SK-N-SH (cell line): ENCODE results near the gene PRKCH. TPM values are rescaled to one million over a fixed set of nuclear protein-coding genes. Genes with fewer than 3 reads are reported as not detected.

Experiments
- CTCF ChIA-PET: fragments of 300-600, 350-600 bp; formaldehyde crosslinking; extraction: SDS; loops from one replicate; lab custom pipeline; 2021; lab: Yijun Ruan, JAX
- POLR2A ChIA-PET: fragments of 350-600 bp; sonication (Branson Sonifier 250); formaldehyde crosslinking; extraction: SDS; loops from one replicate; lab custom pipeline; 2020; ENCODE audit warnings: antibody characterized with exemption, inconsistent platforms; lab: Yijun Ruan, JAX
- DNase-seq: peaks from one replicate; pipeline ENCODE4 v3.0.0; 2012
- H2AFZ ChIP-seq: fragments of 200-600 bp; sonication (generic); 2 replicates; pipeline ENCODE4 v1.8.1; 2016; ENCODE audit warnings: antibody characterized with exemption, mild to moderate bottlenecking, low read depth
- H3F3A ChIP-seq: fragments of 200-600 bp; sonication (generic); replicated peaks from 2 replicates; pipeline ENCODE3; 2016; ENCODE audit warnings: antibody characterized with exemption, mild to moderate bottlenecking; ENCODE audit not compliant: insufficient read depth
- H3K27ac ChIP-seq, 2 experiments: fragments of 200-500 bp in 1 of 2; fragments of 200-600 bp in 1 of 2; sonication (Bioruptor generic) in 1 of 2; sonication (generic), shearing (Covaris generic) in 1 of 2; 2 replicates each; pipeline versions ENCODE4 v1.5.1 to v1.6.1; 2014 to 2016; ENCODE audit warnings: low read depth in 2 of 2, inconsistent platforms in 1 of 2, low read length in 1 of 2, mild to moderate bottlenecking in 1 of 2, mixed read lengths in 1 of 2
- H3K27me3 ChIP-seq: fragments of 200-600 bp; sonication (generic), shearing (Covaris generic); 2 replicates; pipeline ENCODE4 v1.6.1; 2016; ENCODE audit warnings: mixed run types; ENCODE audit not compliant: insufficient read depth
- H3K36me3 ChIP-seq, 2 experiments: fragments of 200-500 bp in 1 of 2; fragments of 200-600 bp in 1 of 2; sonication (Bioruptor generic) in 1 of 2; sonication (generic) in 1 of 2; replicated peaks in 1 of 2; 2 replicates each; pipeline versions ENCODE3 to v1.5.1; 2014 to 2016; ENCODE audit warnings: low read length in 1 of 2, mild to moderate bottlenecking in 1 of 2; ENCODE audit not compliant: insufficient read depth in 2 of 2, control insufficient read depth in 1 of 2
- H3K4me1 ChIP-seq, 2 experiments: fragments of 200-500 bp in 1 of 2; fragments of 200-600 bp in 1 of 2; sonication (Bioruptor generic) in 1 of 2; sonication (generic), shearing (Covaris generic) in 1 of 2; 2 replicates each; pipeline versions ENCODE4 v1.5.1 to v1.6.1; 2014 to 2016; ENCODE audit warnings: low read depth in 1 of 2, low read length in 1 of 2, mixed run types in 1 of 2; ENCODE audit not compliant: insufficient read depth in 2 of 2, control insufficient read depth in 1 of 2
- H3K4me2 ChIP-seq: fragments of 200-600 bp; sonication (generic), shearing (Covaris generic); 2 replicates; pipeline ENCODE4 v1.6.1; 2017; ENCODE audit warnings: mixed run types
- H3K4me3 ChIP-seq, 2 experiments: fragments of 200-500 bp in 1 of 2; fragments of 200-600 bp in 1 of 2; sonication (Bioruptor generic) in 1 of 2; sonication (generic), shearing (Covaris generic) in 1 of 2; 2 replicates each; pipeline versions ENCODE4 v1.5.1 to v1.8.1; 2014 to 2016; ENCODE audit warnings: low read depth in 2 of 2, inconsistent platforms in 1 of 2, low read length in 1 of 2, mild to moderate bottlenecking in 1 of 2, mixed read lengths in 1 of 2, moderate library complexity in 1 of 2
- H3K79me2 ChIP-seq: fragments of 200-600 bp; sonication (generic); 2 replicates; pipeline ENCODE4 v1.8.1; 2017; ENCODE audit warnings: mild to moderate bottlenecking; ENCODE audit not compliant: insufficient read depth
- H3K9ac ChIP-seq: fragments of 200-600 bp; sonication (generic); 2 replicates; pipeline ENCODE4 v1.6.1; 2017; ENCODE audit warnings: mixed run types
- H3K9me2 ChIP-seq: fragments of 200-600 bp; sonication (generic); 2 replicates; pipeline ENCODE4 v1.6.1; 2017; ENCODE audit warnings: mixed run types
- H3K9me3 ChIP-seq: fragments of 200-600 bp; sonication (generic); 2 replicates; pipeline ENCODE4 v1.6.1; 2017; ENCODE audit warnings: mixed run types, mild to moderate bottlenecking, moderate library complexity
- H4K20me1 ChIP-seq: fragments of 200-600 bp; sonication (generic); 2 replicates; pipeline ENCODE4 v1.6.1; 2017; ENCODE audit warnings: mild to moderate bottlenecking, mixed run types; ENCODE audit not compliant: insufficient read depth
- EZH2phosphoT487 ChIP-seq: fragments of 200-600 bp; sonication (generic); IDR thresholded peaks from 2 replicates; pipeline ENCODE4 v1.6.1; 2017; ENCODE audit warnings: low read depth, mixed run types, mild to moderate bottlenecking, antibody characterized with exemption, moderate library complexity, borderline replicate concordance
- FOSL2 ChIP-seq: IDR thresholded peaks from 2 replicates; pipeline ENCODE4 v1.4.0; 2012; ENCODE audit warnings: low read depth, mild to moderate bottlenecking, moderate library complexity, borderline replicate concordance
- FOXM1 ChIP-seq: IDR thresholded peaks from 2 replicates; pipeline ENCODE4 v1.4.0; 2012; ENCODE audit warnings: low read depth, mild to moderate bottlenecking
- GATA2 ChIP-seq: sonication (generic); formaldehyde crosslinking; IDR thresholded peaks from 2 replicates; pipeline ENCODE4 v1.5.0; 2020; ENCODE audit warnings: mild to moderate bottlenecking, missing genetic modification reagents
- MEF2A ChIP-seq: IDR thresholded peaks from 2 replicates; pipeline ENCODE4 v1.4.0; 2012; ENCODE audit warnings: low read depth, borderline replicate concordance
- POLR2AphosphoS5 ChIP-seq: IDR thresholded peaks from 2 replicates; pipeline ENCODE4 v1.6.1; 2012; ENCODE audit warnings: low read depth, low read length
- RAD21 ChIP-seq: IDR thresholded peaks from 2 replicates; pipeline ENCODE4 v1.6.1; 2012; ENCODE audit warnings: mild to moderate bottlenecking, low read length
- RCOR1 ChIP-seq: fragments of 150-350 bp; IDR thresholded peaks from 2 replicates; pipeline ENCODE4 v1.6.1; 2017; ENCODE audit warnings: antibody characterized with exemption, low read length
- SIN3A ChIP-seq: IDR thresholded peaks from 2 replicates; pipeline ENCODE4 v1.6.1; 2012; ENCODE audit warnings: low read depth, mild to moderate bottlenecking, low read length, moderate library complexity, borderline replicate concordance
- TAF1 ChIP-seq: IDR thresholded peaks from 2 replicates; pipeline ENCODE4 v1.6.1; 2012; ENCODE audit warnings: low read depth, mild to moderate bottlenecking, low read length, moderate library complexity, borderline replicate concordance
- TEAD4 ChIP-seq: IDR thresholded peaks from 2 replicates; pipeline ENCODE4 v1.4.0; 2012; ENCODE audit warnings: mild to moderate bottlenecking, borderline replicate concordance; ENCODE audit not compliant: insufficient read depth
- USF2 ChIP-seq: fragments of 150-350 bp; IDR thresholded peaks from 2 replicates; pipeline ENCODE4 v1.6.1; 2017; ENCODE audit warnings: antibody characterized with exemption, low read length, low read depth, borderline replicate concordance
- YY1 ChIP-seq: IDR thresholded peaks from 2 replicates; pipeline ENCODE4 v1.4.0; 2012; ENCODE audit warnings: low read depth, mild to moderate bottlenecking
- WGBS: methylation state at CpG from one replicate; pipeline ENCODE4 v1.1.6; 2017; ENCODE audit warnings: low lambda C conversion rate; 5-methylcytosine and 5-hydroxymethylcytosine counted together
- polyA plus RNA-seq, 3 experiments: library from polyadenylated mRNA; depleted of rRNA; stranded (reverse); fragments of >200 nt; gene quantifications; 2 replicates each; pipeline ENCODE4 v1.2.3, GENCODE V29; 2012
- TF ChIP-seq, protein P1 (sequence below): IDR thresholded peaks from 2 replicates; pipeline ENCODE4 v1.4.0; 2012; ENCODE audit warnings: low read depth, borderline replicate concordance
- TF ChIP-seq, protein P2 (sequence below): fragments of 200-600 bp; sonication (generic); IDR thresholded peaks from 2 replicates; pipeline ENCODE4 v1.6.1; 2017; ENCODE audit warnings: antibody characterized with exemption, mild to moderate bottlenecking, moderate library complexity
- TF ChIP-seq, protein P3 (sequence below): IDR thresholded peaks from 2 replicates; pipeline ENCODE4; 2012

The PRKCH gene
- polyA plus RNA-seq, 1 of the 3 experiments (the other 2 are of a cell fraction), result 4.2 TPM

- Histone ChIP-seq H3K36me3 (no peaks in the 10 kb centered on the region), H3K27ac (no peak overlapping the region), H3K9me3 (no peaks in the 10 kb centered on the region), H3K9ac (no peak overlapping the region), H3F3A (no peaks in the 10 kb centered on the region), H3K79me2 (no peaks in the 10 kb centered on the region), H3K4me1 (no peaks in the 10 kb centered on the region; a peak in 1 of 4 replicates), H3K9me2 (no peaks in the 10 kb centered on the region), H3K4me2 (no peak overlapping the region), H2AFZ (no peak overlapping the region), H3K27me3 (no peaks in the 10 kb centered on the region), H4K20me1 (no peaks in the 10 kb centered on the region), H3K4me3 (no peak overlapping the region)
- DNase-seq, result no peak
- POLR2A ChIA-PET, result no interaction called here
- CTCF ChIA-PET, result interaction anchor here (0.8 kb wide), 1 partner anchor 50 kb away, joined by 3 read pairs; no protein-coding TSS in a partner anchor
- 61% methylated on average over 8 of the region's 8 CpGs for WGBS
- TF ChIP-seq MEF2A (no peak), FOXM1 (no peak), YY1 (no peak), EZH2phosphoT487 (no peak)
- TF ChIP-seq, protein P1, sequence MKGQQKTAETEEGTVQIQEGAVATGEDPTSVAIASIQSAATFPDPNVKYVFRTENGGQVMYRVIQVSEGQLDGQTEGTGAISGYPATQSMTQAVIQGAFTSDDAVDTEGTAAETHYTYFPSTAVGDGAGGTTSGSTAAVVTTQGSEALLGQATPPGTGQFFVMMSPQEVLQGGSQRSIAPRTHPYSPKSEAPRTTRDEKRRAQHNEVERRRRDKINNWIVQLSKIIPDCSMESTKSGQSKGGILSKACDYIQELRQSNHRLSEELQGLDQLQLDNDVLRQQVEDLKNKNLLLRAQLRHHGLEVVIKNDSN, result no peak
These were observed 26.6 kb downstream of the PRKCH start for GRCh38 chr14:61347826-61348443.

DNA sequence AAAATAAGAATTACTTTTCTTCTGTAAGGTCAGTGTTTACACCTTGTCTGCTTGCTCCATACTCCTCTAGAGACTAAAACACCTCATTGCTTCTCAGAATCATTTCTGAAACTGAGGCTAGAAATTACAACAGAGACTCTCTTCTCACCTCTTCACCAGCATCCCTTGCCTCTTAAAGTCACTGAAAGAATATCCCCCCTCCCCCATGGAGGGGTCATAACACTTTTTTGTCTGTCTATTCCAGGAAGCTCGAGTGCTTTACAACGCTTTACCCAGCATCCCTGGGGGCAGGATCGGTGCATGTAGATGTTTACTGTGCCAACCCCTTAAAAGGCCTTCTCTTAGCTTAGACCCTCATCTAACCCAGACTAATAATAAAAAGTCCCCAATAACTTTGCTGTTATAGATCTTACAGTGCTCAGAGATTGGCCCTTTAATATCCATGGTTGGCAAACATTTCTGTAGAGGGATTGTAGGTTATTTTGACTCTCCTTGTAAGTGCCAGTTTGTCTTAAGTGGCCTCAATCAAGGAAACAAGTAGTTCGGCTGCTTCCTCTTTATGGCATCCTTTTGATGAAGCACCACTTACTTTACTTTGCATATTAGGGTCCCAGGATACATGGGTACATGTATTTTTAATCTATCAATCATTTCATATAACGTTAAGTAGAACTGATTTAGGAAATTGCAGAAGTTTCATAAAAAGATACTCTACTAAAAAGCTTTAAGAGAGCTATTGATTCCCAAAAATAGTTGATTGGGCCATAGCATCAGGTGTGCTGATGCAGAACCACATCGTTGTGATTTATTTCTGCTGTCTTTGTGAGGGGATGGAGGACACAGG lies 29.3 kb downstream of the PRKCH start:
- Histone ChIP-seq H4K20me1 (no peaks in the 10 kb centered on the region), H3K4me2 (no peak overlapping the region), H3K4me3 (no peak overlapping the region), H3K9ac (no peak overlapping the region), H3K27me3 (no peaks in the 10 kb centered on the region), H3K9me3 (no peaks in the 10 kb centered on the region), H3F3A (no peaks in the 10 kb centered on the region), H2AFZ (no peak overlapping the region), H3K36me3 (no peaks in the 10 kb centered on the region), H3K4me1 (no peaks in the 10 kb centered on the region), H3K27ac (no peak overlapping the region), H3K9me2 (no peaks in the 10 kb centered on the region), H3K79me2 (no peaks in the 10 kb centered on the region)
- no peak for DNase-seq
- TF ChIP-seq, protein P2, sequence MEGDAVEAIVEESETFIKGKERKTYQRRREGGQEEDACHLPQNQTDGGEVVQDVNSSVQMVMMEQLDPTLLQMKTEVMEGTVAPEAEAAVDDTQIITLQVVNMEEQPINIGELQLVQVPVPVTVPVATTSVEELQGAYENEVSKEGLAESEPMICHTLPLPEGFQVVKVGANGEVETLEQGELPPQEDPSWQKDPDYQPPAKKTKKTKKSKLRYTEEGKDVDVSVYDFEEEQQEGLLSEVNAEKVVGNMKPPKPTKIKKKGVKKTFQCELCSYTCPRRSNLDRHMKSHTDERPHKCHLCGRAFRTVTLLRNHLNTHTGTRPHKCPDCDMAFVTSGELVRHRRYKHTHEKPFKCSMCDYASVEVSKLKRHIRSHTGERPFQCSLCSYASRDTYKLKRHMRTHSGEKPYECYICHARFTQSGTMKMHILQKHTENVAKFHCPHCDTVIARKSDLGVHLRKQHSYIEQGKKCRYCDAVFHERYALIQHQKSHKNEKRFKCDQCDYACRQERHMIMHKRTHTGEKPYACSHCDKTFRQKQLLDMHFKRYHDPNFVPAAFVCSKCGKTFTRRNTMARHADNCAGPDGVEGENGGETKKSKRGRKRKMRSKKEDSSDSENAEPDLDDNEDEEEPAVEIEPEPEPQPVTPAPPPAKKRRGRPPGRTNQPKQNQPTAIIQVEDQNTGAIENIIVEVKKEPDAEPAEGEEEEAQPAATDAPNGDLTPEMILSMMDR, result no peak
- TF ChIP-seq TEAD4 (no peak), RCOR1 (no peak), FOSL2 (no peak), SIN3A (no peak), RAD21 (no peak), POLR2AphosphoS5 (no peak), USF2 (no peak), MEF2A (no peak), TAF1 (no peak), FOXM1 (no peak), GATA2 (no peak)
- TF ChIP-seq, protein P1, result no peak
- TF ChIP-seq, protein P3, sequence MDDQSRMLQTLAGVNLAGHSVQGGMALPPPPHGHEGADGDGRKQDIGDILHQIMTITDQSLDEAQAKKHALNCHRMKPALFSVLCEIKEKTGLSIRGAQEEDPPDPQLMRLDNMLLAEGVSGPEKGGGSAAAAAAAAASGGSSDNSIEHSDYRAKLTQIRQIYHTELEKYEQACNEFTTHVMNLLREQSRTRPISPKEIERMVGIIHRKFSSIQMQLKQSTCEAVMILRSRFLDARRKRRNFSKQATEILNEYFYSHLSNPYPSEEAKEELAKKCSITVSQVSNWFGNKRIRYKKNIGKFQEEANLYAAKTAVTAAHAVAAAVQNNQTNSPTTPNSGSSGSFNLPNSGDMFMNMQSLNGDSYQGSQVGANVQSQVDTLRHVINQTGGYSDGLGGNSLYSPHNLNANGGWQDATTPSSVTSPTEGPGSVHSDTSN, result no peak
- WGBS, result 58% methylated on average over 6 of the region's 6 CpGs
- POLR2A ChIA-PET, result no interaction called here
- CTCF ChIA-PET, result no interaction called here
